ENCODE results near the gene NEDD8. TPM values are rescaled to one million over a fixed set of nuclear protein-coding genes. Genes with fewer than 3 reads are reported as not detected.

Gene NEDD8
- total RNA-seq, 2 experiments from 2014 or later = 42.0 to 43.5 TPM

- ATAC-seq (ENCODE audit: poor library complexity) (no peak), DNase-seq (no peak)
- no peak overlapping the region for H3K27ac ChIP-seq (ENCODE audit: low read depth in 1 of 2, low read length in 2 of 2)
- H3K27me3 ChIP-seq (ENCODE audit: control insufficient read depth in 1 of 2, insufficient read depth in 2 of 2, low read length in 2 of 2) = no peaks in the 10 kb centered on the region
- H3K4me3 ChIP-seq (ENCODE audit: low read length) = no peak overlapping the region
- Mint-ChIP-seq H3K4me3 (no peak overlapping the region), H3K27ac (peak overlapping the region; percentile 17), H3K9me3 (no peaks in the 10 kb centered on the region), H3K4me1 (ENCODE audit: low read depth) (peaks cover 24% of the 10 kb centered on the region), H3K36me3 (ENCODE audit: low read depth) (peaks cover 72% of the 10 kb centered on the region), H3K27me3 (no peaks in the 10 kb centered on the region)
- CTCF ChIA-PET = no interaction called here
- POLR2A ChIA-PET = interaction anchor here (0.5 to 7.4 kb wide), 4 partner anchors 11 to 551 kb away, joined by 3 to 85 read pairs (median 8); partner anchors contain the start of genes DCAF11, IRF9, NRL and TM9SF1
- H3K4me1 ChIP-seq (ENCODE audit: insufficient read depth, low read length) = peaks cover 31% of the 10 kb centered on the region
- no peak for TF ChIP-seq CTCF (IDR thresholded peaks at IDR 0.05)
- H3K9me3 ChIP-seq (ENCODE audit: control insufficient read depth in 1 of 2, insufficient read depth in 1 of 2, low read length in 2 of 2) = no peaks in the 10 kb centered on the region
- intact Hi-C loops (cut with DNase I, micrococcal nuclease) = no loop called here
- peaks cover 76% of the 10 kb centered on the region for H3K36me3 ChIP-seq (ENCODE audit: insufficient read depth, low read length)
These were observed 47.8 kb downstream of the NEDD8 start for GRCh38 chr14:24184104-24184970.

- H3K9me3 ChIP-seq (ENCODE audit: control insufficient read depth in 1 of 2, insufficient read depth in 1 of 2, low read length in 2 of 2) = no peaks in the 10 kb centered on the region
- no peak for TF ChIP-seq CTCF (IDR thresholded peaks at IDR 0.05)
- POLR2A ChIA-PET = interaction anchor here (1.1 kb wide), 2 partner anchors 13 to 22 kb away, joined by 3 read pairs; partner anchors contain the start of gene TM9SF1
- Mint-ChIP-seq H3K4me1 (ENCODE audit: low read depth) (peaks cover 12% of the 10 kb centered on the region), H3K4me3 (no peak overlapping the region), H3K9me3 (no peaks in the 10 kb centered on the region), H3K36me3 (ENCODE audit: low read depth) (peaks cover 78% of the 10 kb centered on the region), H3K27me3 (no peaks in the 10 kb centered on the region), H3K27ac (no peak overlapping the region)
- intact Hi-C loops (cut with DNase I, micrococcal nuclease) = no loop called here
- H3K27ac ChIP-seq (ENCODE audit: low read depth in 1 of 2, low read length in 2 of 2) = no peak overlapping the region
- no peak overlapping the region for H3K4me3 ChIP-seq (ENCODE audit: low read length)
- H3K36me3 ChIP-seq (ENCODE audit: insufficient read depth, low read length) = peaks cover 89% of the 10 kb centered on the region
- ATAC-seq (ENCODE audit: poor library complexity) (no peak), DNase-seq (no peak)
- peaks cover 18% of the 10 kb centered on the region for H3K4me1 ChIP-seq (ENCODE audit: insufficient read depth, low read length)
- CTCF ChIA-PET = no interaction called here
- no peaks in the 10 kb centered on the region for H3K27me3 ChIP-seq (ENCODE audit: control insufficient read depth in 1 of 2, insufficient read depth in 2 of 2, low read length in 2 of 2)
These were observed 49.1 kb downstream of the NEDD8 start for GRCh38 chr14:24183014-24183481.

GRCh38 chr14:24182110-24182882 lies 49.9 kb downstream of the NEDD8 start:
- Mint-ChIP-seq H3K4me1 (ENCODE audit: low read depth) (peaks cover 4% of the 10 kb centered on the region), H3K27me3 (no peaks in the 10 kb centered on the region), H3K27ac (peak overlapping the region; percentile 42), H3K9me3 (no peaks in the 10 kb centered on the region), H3K4me3 (no peak overlapping the region), H3K36me3 (ENCODE audit: low read depth) (peaks cover 83% of the 10 kb centered on the region)
- no peaks in the 10 kb centered on the region for H3K27me3 ChIP-seq (ENCODE audit: control insufficient read depth in 1 of 2, insufficient read depth in 2 of 2, low read length in 2 of 2)
- ChIA-PET CTCF (no interaction called here), POLR2A (interaction anchor here (1.1 kb wide), 2 partner anchors 13 to 22 kb away, joined by 3 read pairs; partner anchors contain the start of gene TM9SF1)
- DNase-seq (no peak), ATAC-seq (ENCODE audit: poor library complexity) (no peak)
- H3K36me3 ChIP-seq (ENCODE audit: insufficient read depth, low read length) = peaks cover 96% of the 10 kb centered on the region
- no peak overlapping the region for H3K4me3 ChIP-seq (ENCODE audit: low read length)
- no peak for TF ChIP-seq CTCF (IDR thresholded peaks at IDR 0.05)
- intact Hi-C loops (cut with DNase I, micrococcal nuclease) = no loop called here
- no peaks in the 10 kb centered on the region for H3K9me3 ChIP-seq (ENCODE audit: control insufficient read depth in 1 of 2, insufficient read depth in 1 of 2, low read length in 2 of 2)
- H3K27ac ChIP-seq (ENCODE audit: low read depth in 1 of 2, low read length in 2 of 2) = no peak overlapping the region
- peaks cover 11% of the 10 kb centered on the region for H3K4me1 ChIP-seq (ENCODE audit: insufficient read depth, low read length)

Measured in CD4-positive, alpha-beta T cell (primary cell).